A549 (cell line): Measurements from ENCODE around the gene BRD1. TPM values are rescaled to one million over a fixed set of nuclear protein-coding genes. Genes with fewer than 3 reads are reported as not detected.

ENCODE experiments used
- ATAC-seq, 2 experiments: fragments of 200-7000 bp in 1 of 2; fragments of >200 bp in 1 of 2; cut with Nextera tagmentation in 1 of 2; cut with Tn5 transposase in 1 of 2; 3 replicates each; pipeline versions ENCODE4 v1.8.0 to v1.9.1; 2018 to 2020; ENCODE audit warnings: mild to moderate bottlenecking in 1 of 2, moderate library complexity in 1 of 2
- CTCF ChIA-PET: fragments of 300-600 bp; sonication (Branson Sonifier 250); formaldehyde crosslinking; extraction: SDS; loops from one replicate; lab custom pipeline; 2021; ENCODE audit warnings: antibody characterized with exemption, inconsistent platforms; lab: Yijun Ruan, JAX
- POLR2A ChIA-PET: fragments of 350-600 bp; formaldehyde crosslinking; extraction: SDS; loops from one replicate; lab custom pipeline; 2021; ENCODE audit warnings: antibody characterized with exemption, inconsistent platforms; lab: Yijun Ruan, JAX
- DNase-seq, 2 experiments: peaks; one replicate each; pipeline versions ENCODE4 v3.0.0 to v3.0.0-alpha.2; 2011 to 2016; ENCODE audit warnings: low read depth in 1 of 2, low spot score in 1 of 2
- FAIRE-seq: peaks from 2 replicates; lab custom pipeline; 2011; peaks lifted over from hg19 to GRCh38; lab: Jason Lieb, UNC
- H3K27ac ChIP-seq, 2 experiments: fragments of >200 bp; sonication (Bioruptor Twin); formaldehyde crosslinking; 3 replicates each; pipeline ENCODE4 v1.5.1; 2016 to 2017
- H3K4me1 ChIP-seq: fragments of >200 bp; sonication (Bioruptor Twin); formaldehyde crosslinking; 3 replicates; pipeline ENCODE4 v1.6.1; 2016
- H3K4me2 ChIP-seq: fragments of >200 bp; sonication (Bioruptor Twin); formaldehyde crosslinking; 3 replicates; pipeline ENCODE4 v1.6.1; 2016
- H3K4me3 ChIP-seq: fragments of >200 bp; sonication (Bioruptor Twin); formaldehyde crosslinking; 3 replicates; pipeline ENCODE4 v1.5.1; 2016
- H3K9me3 ChIP-seq: fragments of >200 bp; sonication (Bioruptor Twin); formaldehyde crosslinking; 3 replicates; pipeline ENCODE4 v1.6.1; 2016
- CBX2 ChIP-seq: fragments of 200-600 bp; sonication (generic); IDR thresholded peaks from 2 replicates; pipeline ENCODE4 v1.6.1; 2016; ENCODE audit warnings: low read depth, mild to moderate bottlenecking, borderline replicate concordance
- CHD2 ChIP-seq: fragments of 150-350 bp; IDR thresholded peaks from 2 replicates; pipeline ENCODE4 v1.6.1; 2014; ENCODE audit warnings: low read length; ENCODE audit not compliant: partially characterized antibody
- CHD4 ChIP-seq: fragments of 200-600 bp; sonication (generic); IDR thresholded peaks from 2 replicates; pipeline ENCODE4 v1.6.1; 2016; ENCODE audit warnings: antibody characterized with exemption, mild to moderate bottlenecking, borderline replicate concordance
- EHF ChIP-seq: fragments of 250-450 bp; sonication (Bioruptor Pico); IDR thresholded peaks from 2 replicates; pipeline ENCODE4 v1.5.0; 2020; ENCODE audit warnings: mild to moderate bottlenecking
- EHMT2 ChIP-seq: fragments of 200-600 bp; sonication (generic); IDR thresholded peaks from 2 replicates; pipeline ENCODE4 v1.6.1; 2016; ENCODE audit warnings: antibody characterized with exemption, low read depth, mild to moderate bottlenecking, moderate library complexity
- EP300 ChIP-seq, 2 experiments: fragments of >200 bp; sonication (Bioruptor Twin); formaldehyde crosslinking; IDR thresholded peaks; 2 replicates in 1 of 2; 3 replicates in 1 of 2; pipeline ENCODE4 v1.6.1; 2016 to 2017
- FOSB ChIP-seq: fragments of 250-450 bp; sonication (Bioruptor Pico); IDR thresholded peaks from 2 replicates; pipeline ENCODE4 v1.5.0; 2020; ENCODE audit warnings: mild to moderate bottlenecking, moderate library complexity
- GATA3 ChIP-seq: IDR thresholded peaks from 2 replicates; pipeline ENCODE4 v1.6.1; 2012; ENCODE audit warnings: borderline replicate concordance
- HDAC2 ChIP-seq: fragments of 200-600 bp; sonication (generic); IDR thresholded peaks from 2 replicates; pipeline ENCODE4 v1.6.1; 2016
- HEYL ChIP-seq: fragments of 250-450 bp; sonication (Bioruptor Pico); IDR thresholded peaks from 2 replicates; pipeline ENCODE4 v1.8.0; 2021; ENCODE audit warnings: mild to moderate bottlenecking, moderate library complexity
- HOXA7 ChIP-seq: fragments of 250-450 bp; sonication (Bioruptor Pico); IDR thresholded peaks from 2 replicates; pipeline ENCODE4 v1.5.0; 2020; ENCODE audit warnings: mild to moderate bottlenecking, moderate library complexity
- HOXB13 ChIP-seq: fragments of 250-450 bp; sonication (Bioruptor Pico); IDR thresholded peaks from 2 replicates; pipeline ENCODE4 v1.5.0; 2020; ENCODE audit warnings: low read depth, mild to moderate bottlenecking, moderate library complexity
- KDM1A ChIP-seq: fragments of 200-600 bp; sonication (generic); IDR thresholded peaks from 2 replicates; pipeline ENCODE4 v1.6.1; 2016; ENCODE audit warnings: low read depth, mild to moderate bottlenecking
- KDM5A ChIP-seq: fragments of 200-600 bp; sonication (generic); IDR thresholded peaks from 2 replicates; pipeline ENCODE4 v1.6.1; 2016; ENCODE audit warnings: antibody characterized with exemption, mild to moderate bottlenecking
- MAZ ChIP-seq: fragments of 150-350 bp; IDR thresholded peaks from 2 replicates; pipeline ENCODE4 v1.6.1; 2014; ENCODE audit warnings: antibody characterized with exemption, low read depth, low read length, borderline replicate concordance
- NFE2L2 ChIP-seq: fragments of 150-350 bp; conservative IDR thresholded peaks from 2 replicates; pipeline ENCODE4 v1.6.1; 2014; ENCODE audit warnings: low read length
- NPAS2 ChIP-seq: fragments of 250-450 bp; sonication (Bioruptor Pico); IDR thresholded peaks from 2 replicates; pipeline ENCODE4 v1.8.0; 2022; ENCODE audit warnings: mild to moderate bottlenecking, moderate library complexity, borderline replicate concordance
- NR3C1 ChIP-seq: fragments of >200 bp; sonication (Bioruptor Twin); formaldehyde crosslinking; IDR thresholded peaks from 3 replicates; pipeline ENCODE4 v1.6.1; 2017
- PHF8 ChIP-seq: fragments of 200-600 bp; sonication (generic); IDR thresholded peaks from 2 replicates; pipeline ENCODE4 v1.6.1; 2016; ENCODE audit warnings: low read depth, mild to moderate bottlenecking, antibody characterized with exemption, moderate library complexity, borderline replicate concordance
- POLR2A ChIP-seq: IDR thresholded peaks from 2 replicates; pipeline ENCODE4 v1.6.1; 2012; ENCODE audit warnings: mild to moderate bottlenecking, low read length
- RAD21 ChIP-seq, 2 experiments: fragments of >200 bp in 1 of 2; sonication (Bioruptor Twin) in 1 of 2; formaldehyde crosslinking in 1 of 2; IDR thresholded peaks in 1 of 2; conservative IDR thresholded peaks in 1 of 2; 2 replicates in 1 of 2; 3 replicates in 1 of 2; pipeline ENCODE4 v1.6.1; 2012 to 2018; ENCODE audit warnings: inconsistent platforms in 1 of 2
- TFCP2L1 ChIP-seq: fragments of 250-450 bp; sonication (Bioruptor Pico); IDR thresholded peaks from 2 replicates; pipeline ENCODE4 v1.5.0; 2021; ENCODE audit warnings: mild to moderate bottlenecking
- ZC3H11A ChIP-seq: fragments of 450-650 bp; IDR thresholded peaks from 2 replicates; pipeline ENCODE4 v1.6.1; 2014; ENCODE audit warnings: antibody characterized with exemption, mild to moderate bottlenecking
- ZNF302 ChIP-seq: fragments of 250-450 bp; sonication (Bioruptor Pico); IDR thresholded peaks from 2 replicates; pipeline ENCODE4 v1.9.0; 2021; ENCODE audit warnings: inconsistent platforms, mild to moderate bottlenecking, moderate library complexity
- ZSCAN20 ChIP-seq: fragments of 250-450 bp; sonication (Bioruptor Pico); IDR thresholded peaks from 2 replicates; pipeline ENCODE4 v1.8.0; 2022; ENCODE audit warnings: mild to moderate bottlenecking, moderate library complexity
- WGBS: methylation state at CpG from one replicate; pipeline ENCODE4 v1.1.6; 2017; ENCODE audit errors: missing lambda C conversion rate; 5-methylcytosine and 5-hydroxymethylcytosine counted together
- polyA plus RNA-seq, 4 experiments: library from polyadenylated mRNA; depleted of rRNA in 3 of 4; stranded (reverse); fragments of >200 nt; fragmentation: RNase III in 1 of 4; extraction: RNeasy Plus Mini Kit Qiagen cat#74134 plus additional on column Dnase treatment in 1 of 4; gene quantifications; 2 replicates in 3 of 4; 3 replicates in 1 of 4; pipeline ENCODE4 v1.2.3, GENCODE V29; 2011 to 2017
- TF ChIP-seq, protein P1 (sequence below): fragments of 250-450 bp; sonication (Bioruptor Pico); IDR thresholded peaks from 2 replicates; pipeline ENCODE4 v1.5.0; 2021; ENCODE audit warnings: mild to moderate bottlenecking, moderate library complexity, borderline replicate concordance
- TF ChIP-seq, protein P2 (sequence below): fragments of >200 bp; sonication (Bioruptor Twin); formaldehyde crosslinking; IDR thresholded peaks from 3 replicates; pipeline ENCODE4 v1.6.1; 2016
- TF ChIP-seq, protein P3 (sequence below): fragments of >200 bp; sonication (Bioruptor Twin); formaldehyde crosslinking; IDR thresholded peaks from 3 replicates; pipeline ENCODE4 v1.5.1; 2016

BRD1 gene
- polyA plus RNA-seq, 2 of the 4 experiments (the other 2 are of a cell fraction): 3.7 to 11.5 TPM

DNA sequence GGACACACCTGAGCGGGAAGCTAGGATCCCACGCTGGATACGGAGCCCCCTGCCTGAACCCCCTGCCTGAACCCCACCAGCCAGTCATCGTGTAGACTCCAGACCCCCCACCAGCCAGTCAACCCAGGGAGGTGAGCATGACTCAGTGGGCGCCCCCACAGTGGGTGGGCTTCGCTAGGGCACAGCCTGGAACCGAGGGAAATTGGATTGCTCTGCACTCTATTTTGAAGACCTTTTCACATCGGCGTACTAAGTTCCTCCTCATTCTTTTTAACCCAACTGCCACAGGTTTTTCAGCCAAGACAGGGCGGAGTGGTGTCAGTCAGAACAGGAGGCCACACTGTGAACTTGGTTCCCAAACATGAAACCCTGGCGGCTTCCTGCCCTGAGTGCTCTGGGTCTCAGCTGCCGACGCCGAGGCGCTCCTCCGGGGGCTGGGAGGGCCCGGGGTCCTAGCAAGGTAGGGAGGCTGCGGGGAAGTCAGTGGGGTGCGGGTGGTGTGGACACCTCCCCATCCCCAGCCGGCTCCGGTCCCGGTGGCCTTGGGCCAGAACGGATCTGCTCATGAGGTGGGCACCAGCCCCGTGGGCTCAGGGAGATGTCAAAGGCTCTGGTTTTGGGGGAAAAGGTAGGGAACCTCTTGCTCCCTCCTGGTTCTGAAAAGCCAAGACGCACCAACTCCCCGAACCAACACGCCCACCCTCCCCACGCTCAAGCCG, 57.0 kb downstream of the BRD1 start:
- no peak for FAIRE-seq

DNA sequence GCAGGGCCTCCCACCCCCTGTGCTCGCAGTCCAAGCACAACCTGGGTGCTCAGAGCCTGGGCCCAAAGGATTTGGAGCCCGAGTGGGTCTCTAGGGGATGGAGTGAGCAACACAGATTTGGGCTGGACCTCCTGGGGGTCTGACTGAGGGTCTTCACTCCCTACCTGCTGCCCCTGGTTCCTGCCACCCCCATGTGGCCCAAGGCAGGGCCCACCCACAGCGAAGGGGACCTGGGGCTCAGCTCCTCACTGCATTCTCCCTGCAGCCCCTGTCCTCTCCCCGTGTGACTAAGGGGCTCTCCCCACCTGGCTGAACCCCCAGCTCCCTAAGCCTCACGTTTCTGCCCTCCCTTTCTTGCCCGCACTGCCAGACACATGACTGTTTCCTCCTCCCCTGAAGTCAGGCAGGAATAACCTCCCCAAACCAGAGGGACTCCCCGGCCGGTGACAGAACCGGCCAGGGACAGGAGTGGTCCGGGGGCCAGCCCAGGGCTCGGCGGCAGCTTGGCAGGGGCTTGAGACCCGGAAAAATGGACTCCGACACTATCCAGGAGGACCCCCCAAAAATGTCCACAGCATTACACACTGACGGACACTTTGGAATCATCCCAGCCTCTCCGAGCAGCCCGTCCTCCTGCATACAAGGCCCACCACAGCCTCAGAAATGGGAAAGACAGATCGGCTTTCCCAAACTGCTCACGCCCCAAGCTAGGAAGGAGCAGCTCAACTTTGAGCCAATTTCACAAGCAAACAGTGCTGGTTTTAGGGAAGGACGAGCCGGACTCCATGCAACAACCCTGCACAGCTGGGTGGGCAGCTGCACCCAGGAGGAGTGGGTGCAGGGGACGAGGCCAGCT, 57.8 kb downstream of the BRD1 start:
- Histone ChIP-seq H3K27ac (no peak overlapping the region), H3K4me1 (no peaks in the 10 kb centered on the region), H3K4me2 (no peak overlapping the region), H3K9me3 (no peaks in the 10 kb centered on the region), H3K4me3 (no peak overlapping the region)
- WGBS: 91% methylated on average over 12 of the region's 22 CpGs
- POLR2A ChIA-PET: no interaction called here
- no peak for FAIRE-seq
- CTCF ChIA-PET: interaction anchor here (1.2 kb wide), 1 partner anchor 12 kb away, joined by 4 read pairs; no protein-coding TSS in a partner anchor
- TF ChIP-seq KDM5A (no peak), HOXB13 (no peak), ZNF302 (CRISPR knock-in tag) (no peak), PHF8 (no peak), TFCP2L1 (CRISPR knock-in tag) (no peak)
- TF ChIP-seq, protein P1, sequence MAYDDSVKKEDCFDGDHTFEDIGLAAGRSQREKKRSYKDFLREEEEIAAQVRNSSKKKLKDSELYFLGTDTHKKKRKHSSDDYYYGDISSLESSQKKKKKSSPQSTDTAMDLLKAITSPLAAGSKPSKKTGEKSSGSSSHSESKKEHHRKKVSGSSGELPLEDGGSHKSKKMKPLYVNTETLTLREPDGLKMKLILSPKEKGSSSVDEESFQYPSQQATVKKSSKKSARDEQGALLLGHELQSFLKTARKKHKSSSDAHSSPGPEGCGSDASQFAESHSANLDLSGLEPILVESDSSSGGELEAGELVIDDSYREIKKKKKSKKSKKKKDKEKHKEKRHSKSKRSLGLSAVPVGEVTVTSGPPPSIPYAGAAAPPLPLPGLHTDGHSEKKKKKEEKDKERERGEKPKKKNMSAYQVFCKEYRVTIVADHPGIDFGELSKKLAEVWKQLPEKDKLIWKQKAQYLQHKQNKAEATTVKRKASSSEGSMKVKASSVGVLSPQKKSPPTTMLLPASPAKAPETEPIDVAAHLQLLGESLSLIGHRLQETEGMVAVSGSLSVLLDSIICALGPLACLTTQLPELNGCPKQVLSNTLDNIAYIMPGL: no peak
- no peak for DNase-seq
- no peak for ATAC-seq

More for the DNA sequence above, 57.0 kb downstream of the BRD1 start:
- POLR2A ChIA-PET: no interaction called here
- 89% methylated on average over 13 of the region's 29 CpGs for WGBS
- ATAC-seq (no peak), DNase-seq (no peak)
- TF ChIP-seq NPAS2 (CRISPR knock-in tag) (no peak), CHD4 (no peak)
- Histone ChIP-seq H3K4me1 (no peaks in the 10 kb centered on the region), H3K4me3 (no peak overlapping the region), H3K9me3 (no peaks in the 10 kb centered on the region), H3K4me2 (no peak overlapping the region), H3K27ac (no peak overlapping the region)
- CTCF ChIA-PET: interaction anchor here (1.2 kb wide), 1 partner anchor 13 kb away, joined by 4 read pairs; no protein-coding TSS in a partner anchor

DNA sequence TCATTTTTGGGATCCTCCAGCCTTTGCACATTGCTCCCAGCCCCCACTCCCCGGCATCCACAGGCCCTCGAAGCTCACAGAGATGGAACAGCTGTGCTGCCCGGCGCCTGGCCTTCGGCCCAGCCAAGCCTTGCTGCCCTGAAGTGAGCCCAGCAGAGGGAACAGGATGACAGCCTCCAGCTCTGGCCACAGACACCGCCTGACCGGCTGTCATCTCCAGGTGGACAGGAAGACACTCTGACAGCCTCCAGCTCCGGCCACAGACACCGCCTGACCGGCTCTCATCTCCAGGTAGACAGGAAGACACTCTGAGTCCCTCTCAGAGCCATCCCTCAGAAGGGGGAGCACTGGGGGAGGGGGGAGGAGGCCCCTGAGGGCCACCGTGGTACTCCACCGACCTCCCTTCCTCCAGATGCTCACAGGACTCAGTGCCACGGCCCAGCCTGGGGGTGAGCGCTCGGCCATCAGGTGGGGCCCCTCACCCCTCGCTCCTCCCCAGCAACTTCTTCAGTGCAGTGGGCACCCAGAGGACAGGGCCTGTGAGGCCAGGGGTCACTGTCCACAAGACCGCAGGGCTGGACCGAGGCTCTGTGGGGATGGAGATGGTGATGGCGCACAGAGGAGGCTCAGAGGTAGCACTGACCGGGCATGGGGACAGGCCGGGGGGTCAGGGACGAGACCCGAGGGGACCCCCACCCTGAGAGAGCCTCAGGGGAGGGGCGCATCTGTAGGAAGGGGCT, 58.6 kb downstream of the BRD1 start:
- DNase-seq: no peak
- no peak; a peak in 1 of 6 replicates for ATAC-seq
- POLR2A ChIA-PET: no interaction called here
- no peak overlapping the region for H3K27ac ChIP-seq
- no peak for FAIRE-seq
- H3K4me1 ChIP-seq: no peaks in the 10 kb centered on the region
- H3K4me2 ChIP-seq: no peak overlapping the region
- no peak overlapping the region for H3K4me3 ChIP-seq
- no CpG with 5 or more reads among the region's 24 CpGs for WGBS
- TF ChIP-seq ZSCAN20 (CRISPR knock-in tag) (no peak), MAZ (no peak), HOXA7 (no peak), FOSB (CRISPR knock-in tag) (no peak), GATA3 (no peak), ZC3H11A (no peak), CHD2 (no peak), EP300 (IDR thresholded peaks at IDR 0.05) (no peak), CBX2 (no peak), NFE2L2 (no peak), NR3C1 (no peak), EHMT2 (no peak), HEYL (CRISPR knock-in tag) (no peak), POLR2A (no peak), RAD21 (conservative IDR thresholded peaks at IDR 0.05 in 1 of 2, IDR thresholded peaks at IDR 0.05 in 1 of 2) (no peak), KDM1A (no peak), EHF (CRISPR knock-in tag) (no peak), HDAC2 (no peak)
- TF ChIP-seq, protein P2, sequence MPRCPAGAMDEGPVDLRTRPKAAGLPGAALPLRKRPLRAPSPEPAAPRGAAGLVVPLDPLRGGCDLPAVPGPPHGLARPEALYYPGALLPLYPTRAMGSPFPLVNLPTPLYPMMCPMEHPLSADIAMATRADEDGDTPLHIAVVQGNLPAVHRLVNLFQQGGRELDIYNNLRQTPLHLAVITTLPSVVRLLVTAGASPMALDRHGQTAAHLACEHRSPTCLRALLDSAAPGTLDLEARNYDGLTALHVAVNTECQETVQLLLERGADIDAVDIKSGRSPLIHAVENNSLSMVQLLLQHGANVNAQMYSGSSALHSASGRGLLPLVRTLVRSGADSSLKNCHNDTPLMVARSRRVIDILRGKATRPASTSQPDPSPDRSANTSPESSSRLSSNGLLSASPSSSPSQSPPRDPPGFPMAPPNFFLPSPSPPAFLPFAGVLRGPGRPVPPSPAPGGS: no peak
- TF ChIP-seq, protein P3, sequence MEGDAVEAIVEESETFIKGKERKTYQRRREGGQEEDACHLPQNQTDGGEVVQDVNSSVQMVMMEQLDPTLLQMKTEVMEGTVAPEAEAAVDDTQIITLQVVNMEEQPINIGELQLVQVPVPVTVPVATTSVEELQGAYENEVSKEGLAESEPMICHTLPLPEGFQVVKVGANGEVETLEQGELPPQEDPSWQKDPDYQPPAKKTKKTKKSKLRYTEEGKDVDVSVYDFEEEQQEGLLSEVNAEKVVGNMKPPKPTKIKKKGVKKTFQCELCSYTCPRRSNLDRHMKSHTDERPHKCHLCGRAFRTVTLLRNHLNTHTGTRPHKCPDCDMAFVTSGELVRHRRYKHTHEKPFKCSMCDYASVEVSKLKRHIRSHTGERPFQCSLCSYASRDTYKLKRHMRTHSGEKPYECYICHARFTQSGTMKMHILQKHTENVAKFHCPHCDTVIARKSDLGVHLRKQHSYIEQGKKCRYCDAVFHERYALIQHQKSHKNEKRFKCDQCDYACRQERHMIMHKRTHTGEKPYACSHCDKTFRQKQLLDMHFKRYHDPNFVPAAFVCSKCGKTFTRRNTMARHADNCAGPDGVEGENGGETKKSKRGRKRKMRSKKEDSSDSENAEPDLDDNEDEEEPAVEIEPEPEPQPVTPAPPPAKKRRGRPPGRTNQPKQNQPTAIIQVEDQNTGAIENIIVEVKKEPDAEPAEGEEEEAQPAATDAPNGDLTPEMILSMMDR: no peak
- no peaks in the 10 kb centered on the region for H3K9me3 ChIP-seq
- CTCF ChIA-PET: no interaction called here
